HuH-7.5 (cell line): Measurements from ENCODE around the gene NKX6-2.
"Not testable (repeated sequence)": the region's sequence is repeated elsewhere in the genome, so short reads cannot be mapped to it uniquely, and the experiment has no call there.

Experiments
- DNase-seq: peaks from one replicate; pipeline ENCODE4 v3.0.0; 2011; ENCODE audit warnings: low spot score

Gene NKX6-2

GRCh38 chr10:132812520-132812919 is 26.6 kb upstream of the NKX6-2 start:
- no peak for DNase-seq

GRCh38 chr10:132811891-132812481 is 26.0 kb upstream of the NKX6-2 start:
- no peak for DNase-seq

- DNase-seq: no peak
Measured at GRCh38 chr10:132810807-132811700, 25.1 kb upstream of the NKX6-2 start.

GRCh38 chr10:132810141-132810806 is 24.3 kb upstream of the NKX6-2 start:
- no peak for DNase-seq

- no peak for DNase-seq
Measured at GRCh38 chr10:132809232-132810140, 23.5 kb upstream of the NKX6-2 start.

GRCh38 chr10:132808383-132809231 is 22.7 kb upstream of the NKX6-2 start:
- no peak for DNase-seq

- no peak for DNase-seq
Measured at GRCh38 chr10:132807621-132808049, 21.7 kb upstream of the NKX6-2 start.

GRCh38 chr10:132806561-132807003 is 20.6 kb upstream of the NKX6-2 start:
- no peak for DNase-seq

GRCh38 chr10:132806110-132806509 is 20.2 kb upstream of the NKX6-2 start:
- DNase-seq: no peak

- no peak for DNase-seq
Measured at GRCh38 chr10:132805599-132805998, 19.7 kb upstream of the NKX6-2 start.

GRCh38 chr10:132804785-132805426 is 19.0 kb upstream of the NKX6-2 start:
- no peak for DNase-seq

- no peak for DNase-seq
Measured at GRCh38 chr10:132804287-132804686, 18.3 kb upstream of the NKX6-2 start.

- DNase-seq: no peak
Measured at GRCh38 chr10:132803416-132804210, 17.7 kb upstream of the NKX6-2 start.

- DNase-seq: no peak
Measured at GRCh38 chr10:132802694-132803320, 16.9 kb upstream of the NKX6-2 start.

GRCh38 chr10:132802048-132802447 is 16.1 kb upstream of the NKX6-2 start:
- no peak for DNase-seq

- no peak for DNase-seq
Measured at GRCh38 chr10:132799865-132800264, 13.9 kb upstream of the NKX6-2 start.

GRCh38 chr10:132798876-132799275 is 12.9 kb upstream of the NKX6-2 start:
- DNase-seq: no peak

- no peak for DNase-seq
Measured at GRCh38 chr10:132798403-132798802, 12.5 kb upstream of the NKX6-2 start.

GRCh38 chr10:132797986-132798385 is 12.0 kb upstream of the NKX6-2 start:
- DNase-seq: not testable (repeated sequence)
